Stimulated activated CD4-positive, alpha-beta T cell treated with anti-CD3 and anti-CD28 coated beads, TNF-alpha, amount 100 ng/mL, for 48 hours (primary cell): ENCODE measurements around the gene SRRM1.
"Not testable (repeated sequence)": the region's sequence is repeated elsewhere in the genome, so short reads cannot be mapped to it uniquely, and the experiment has no call there.

ENCODE experiments used
- DNase-seq, 3 donors: peaks; one replicate each; pipeline ENCODE4 v3.0.0-alpha.2; 2020; ENCODE audit warnings: low read depth in 3 of 3

The SRRM1 gene

GRCh38 chr1:24695202-24695974, 52.3 kb downstream of the SRRM1 start:
- DNase-seq = no peak

DNA sequence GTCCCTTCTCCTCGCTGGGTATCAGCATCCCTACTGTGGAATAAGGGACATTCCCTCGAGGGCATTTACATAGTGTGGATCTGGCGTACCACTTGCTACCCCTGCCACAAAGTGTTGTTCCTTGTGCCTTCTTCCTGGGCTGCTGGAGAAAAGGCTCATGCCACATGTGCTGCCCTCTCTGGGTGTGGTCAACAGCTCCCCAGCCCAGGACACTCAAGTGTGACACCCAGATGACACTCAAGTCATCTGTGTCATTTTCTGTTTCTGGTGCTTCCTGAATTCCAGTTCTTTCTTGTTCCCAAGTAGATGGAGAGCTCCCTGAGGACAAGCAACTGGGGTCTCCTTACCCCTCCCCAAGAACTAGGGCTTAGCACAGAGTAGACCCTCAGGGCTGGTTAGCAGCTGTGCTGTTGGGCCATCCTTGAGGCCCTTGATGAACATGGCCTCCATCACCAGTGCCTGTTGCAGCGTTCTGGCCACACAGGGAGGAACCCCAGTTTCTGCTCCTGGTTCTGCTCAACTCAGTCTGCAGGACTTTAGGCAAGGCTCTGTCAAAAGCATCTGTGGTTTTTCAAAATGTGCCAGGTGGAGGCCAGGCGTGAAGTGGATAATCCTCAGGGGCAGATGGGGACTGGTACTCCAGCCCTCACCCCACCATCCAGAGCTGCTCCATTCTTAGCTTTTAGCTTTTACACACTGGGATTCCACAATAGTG, 53.1 kb downstream of the SRRM1 start:
- no peak for DNase-seq

- no peak for DNase-seq
Observed at GRCh38 chr1:24696756-24697330, 53.7 kb downstream of the SRRM1 start.

DNA sequence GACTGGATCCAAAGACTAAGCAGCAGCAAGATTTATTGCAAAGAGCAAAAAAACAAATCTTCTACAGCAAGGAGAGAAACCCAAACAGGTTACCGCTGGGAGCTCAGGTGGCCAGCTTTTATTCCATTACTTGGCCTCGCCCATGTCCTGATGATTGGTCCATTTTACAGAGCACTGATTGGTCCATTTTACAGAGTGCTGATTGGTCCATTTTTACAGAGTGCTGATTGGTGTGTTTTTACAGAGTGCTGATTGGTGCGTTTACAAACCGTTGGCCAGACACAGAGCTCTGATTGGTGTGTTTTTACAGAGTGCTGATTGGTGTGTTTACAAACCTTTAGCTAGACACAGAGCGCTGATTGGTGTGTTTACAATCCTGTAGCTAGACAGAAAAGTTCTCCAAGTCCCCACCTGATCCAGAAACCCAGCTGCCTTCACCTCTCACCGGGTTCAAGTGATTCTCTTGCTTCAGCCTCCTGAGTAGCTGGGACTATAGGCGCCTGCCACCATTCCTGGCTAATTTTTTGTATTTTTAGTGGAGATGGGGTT, 54.4 kb downstream of the SRRM1 start:
- DNase-seq = not testable (repeated sequence)

DNA sequence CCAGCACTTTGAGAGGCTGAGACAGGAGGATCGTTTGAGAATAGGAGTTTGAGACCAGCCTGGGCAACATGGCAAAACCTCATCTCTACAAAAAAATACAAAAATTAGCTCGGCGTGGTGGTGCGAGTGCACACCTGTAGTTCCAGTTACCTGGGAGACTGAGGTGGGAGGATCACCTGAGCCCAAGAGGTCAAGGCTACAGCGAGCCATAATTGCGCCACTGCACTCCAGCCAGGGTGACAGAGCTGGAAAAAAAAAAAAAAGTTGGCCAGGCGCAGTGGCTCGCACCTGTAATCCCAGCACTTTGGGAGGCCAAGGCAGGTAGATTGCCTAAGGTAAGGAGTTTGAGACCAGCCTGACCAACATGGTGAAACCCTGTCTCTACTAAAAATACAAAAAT, 55.2 kb downstream of the SRRM1 start:
- DNase-seq = not testable (repeated sequence)

DNA sequence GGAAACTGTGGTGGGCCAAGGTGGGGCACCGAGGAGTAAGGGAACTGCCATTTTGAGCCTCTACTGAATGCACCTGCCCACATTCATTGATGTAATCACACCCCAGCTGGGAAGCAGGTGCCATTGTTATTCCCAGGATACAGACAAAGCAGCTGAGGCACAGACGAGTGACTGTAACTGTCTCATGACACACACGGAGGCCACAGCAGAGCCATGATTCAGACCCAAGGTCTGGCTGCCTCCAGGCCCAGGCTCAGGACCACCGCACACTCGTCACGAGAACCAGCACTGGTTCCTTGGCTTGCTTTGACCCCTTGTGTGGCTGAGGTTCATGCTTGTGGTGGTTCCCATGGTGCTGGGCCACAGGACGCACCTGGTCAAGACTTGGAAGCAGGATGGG, 56.5 kb downstream of the SRRM1 start:
- DNase-seq = no peak

- no peak for DNase-seq
Observed at GRCh38 chr1:24702511-24703293, 59.6 kb downstream of the SRRM1 start.

DNA sequence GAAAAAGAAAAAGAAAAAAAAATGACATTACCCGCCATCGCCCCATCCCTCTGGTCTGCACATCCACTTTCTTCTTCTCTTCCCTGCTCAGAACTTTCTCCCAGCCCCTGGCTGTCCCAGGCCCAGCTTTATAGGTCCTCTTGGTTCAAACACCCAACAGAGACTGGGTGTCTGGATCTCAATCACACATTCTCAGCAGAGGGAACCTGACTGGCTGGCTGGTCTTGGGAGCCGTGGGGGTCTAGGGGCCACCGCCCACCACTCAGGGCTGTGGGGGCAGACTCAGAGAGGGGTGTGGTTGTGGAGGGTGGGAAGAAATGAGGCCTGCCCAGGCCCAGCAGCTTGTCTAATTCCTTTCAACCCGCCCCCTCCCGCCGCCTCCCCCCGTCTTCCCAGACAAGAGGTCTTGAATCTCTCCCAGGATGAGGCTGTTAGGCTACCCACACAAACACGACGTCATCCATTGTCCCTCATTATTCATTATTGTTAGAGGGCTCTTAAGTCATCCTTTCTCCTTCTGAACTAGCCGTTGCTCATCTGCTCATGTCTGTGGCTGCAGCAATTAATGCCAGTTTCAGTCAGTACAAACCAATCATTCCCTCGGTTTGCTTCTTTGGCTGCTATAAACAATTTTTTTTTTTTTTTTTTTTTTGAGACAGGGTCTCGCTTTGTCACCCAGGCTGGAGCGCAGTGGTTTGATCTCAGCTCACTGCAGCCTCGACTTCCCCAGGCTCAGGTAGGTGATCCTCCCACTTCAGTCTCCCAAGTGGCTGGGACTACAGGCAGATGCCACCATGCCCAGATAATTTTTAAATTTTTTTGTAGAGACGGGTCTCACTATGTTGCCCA, 61.5 kb downstream of the SRRM1 start:
- no peak for DNase-seq

GRCh38 chr1:24705260-24706073, 62.4 kb downstream of the SRRM1 start:
- peak in 1 of 3 donors; percentile 7 for DNase-seq

DNA sequence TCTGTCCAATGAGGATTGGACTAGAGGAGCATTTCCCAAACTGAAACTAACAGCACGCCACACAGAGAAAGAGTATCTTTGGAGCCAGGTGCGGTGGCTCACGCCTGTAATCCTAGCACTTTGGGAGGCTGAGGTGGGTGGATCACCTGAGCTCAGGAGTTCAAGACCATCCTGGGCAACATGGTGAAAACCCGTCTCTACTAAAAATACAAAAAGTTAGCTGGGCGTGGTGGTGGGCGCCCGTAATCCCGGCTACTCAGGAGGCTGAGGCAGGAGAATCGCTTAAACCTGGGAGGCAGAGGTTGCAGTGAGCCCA, 62.9 kb downstream of the SRRM1 start:
- not testable (repeated sequence) for DNase-seq

- DNase-seq = no peak
Observed at GRCh38 chr1:24707687-24708086, 64.6 kb downstream of the SRRM1 start.

DNA sequence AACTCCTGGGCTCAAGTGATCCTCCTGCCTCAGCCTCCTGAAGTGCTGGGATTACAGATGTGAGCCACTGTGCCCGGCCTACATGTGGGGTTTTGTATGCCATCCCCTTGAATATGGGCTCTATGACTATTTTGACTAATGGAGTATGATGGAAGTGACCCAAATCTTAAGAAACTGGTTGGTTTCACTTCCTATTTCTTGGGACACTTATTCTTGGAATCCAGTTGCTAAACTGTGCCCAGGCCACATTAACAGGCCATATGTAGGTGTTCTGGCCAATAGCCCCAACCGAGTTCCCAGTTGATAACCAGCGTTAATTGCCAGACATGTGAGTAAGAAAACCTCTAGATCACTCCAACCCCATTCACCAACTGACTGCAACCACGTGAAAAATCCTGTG, 65.8 kb downstream of the SRRM1 start:
- no peak for DNase-seq

DNA sequence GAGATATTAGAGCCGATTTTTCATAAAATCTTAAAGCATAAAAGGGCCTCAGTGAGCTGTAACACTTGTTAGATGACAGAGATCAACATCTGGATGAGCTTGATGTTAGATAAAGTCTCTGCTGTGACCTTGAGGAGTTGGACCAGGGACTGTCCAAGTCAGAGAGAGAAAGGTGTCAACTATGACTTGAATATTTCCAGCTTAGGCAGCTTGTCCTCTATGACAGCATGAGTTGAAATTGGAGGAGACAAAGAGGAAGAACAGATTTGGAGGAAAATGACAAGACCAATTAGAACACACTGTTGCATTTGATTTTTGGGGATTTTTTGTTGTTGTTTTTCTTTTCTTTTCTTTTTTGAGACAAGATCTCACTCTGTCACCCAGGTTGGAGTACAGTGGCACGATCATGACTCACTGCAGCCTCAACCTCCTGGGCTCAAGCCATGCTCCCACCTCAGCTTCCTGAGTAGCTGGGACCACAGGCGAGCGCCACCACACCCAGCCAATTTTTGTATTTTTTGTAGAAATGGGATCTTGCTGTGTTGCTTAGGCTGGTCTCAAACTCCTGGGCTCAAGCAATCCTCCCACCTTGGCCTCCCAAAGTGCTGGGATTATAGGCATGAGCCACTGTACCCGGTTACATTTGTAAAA, 66.8 kb downstream of the SRRM1 start:
- no peak for DNase-seq

DNA sequence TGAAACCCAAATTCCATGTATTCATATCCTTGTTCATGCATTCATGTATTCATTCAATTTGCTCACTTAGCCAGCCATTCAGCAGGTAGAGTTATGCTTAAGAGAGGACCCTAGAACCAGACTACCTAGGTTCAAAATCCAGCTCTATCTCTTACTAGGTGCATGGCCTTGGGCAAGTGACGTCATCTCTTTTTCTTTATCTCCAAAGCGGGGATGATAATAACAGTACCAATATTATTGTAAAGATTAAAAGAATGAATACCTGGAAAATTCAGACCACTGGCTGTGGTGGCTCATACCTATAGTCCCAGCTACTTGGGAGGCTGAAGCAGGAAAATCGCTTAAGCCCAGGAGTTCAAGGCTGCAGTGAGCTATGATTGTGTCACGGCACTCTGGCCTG, 68.2 kb downstream of the SRRM1 start:
- no peak for DNase-seq

GRCh38 chr1:24713176-24713575, 70.1 kb downstream of the SRRM1 start:
- DNase-seq = no peak

- DNase-seq = no peak
Observed at GRCh38 chr1:24713736-24714135, 70.6 kb downstream of the SRRM1 start.

DNA sequence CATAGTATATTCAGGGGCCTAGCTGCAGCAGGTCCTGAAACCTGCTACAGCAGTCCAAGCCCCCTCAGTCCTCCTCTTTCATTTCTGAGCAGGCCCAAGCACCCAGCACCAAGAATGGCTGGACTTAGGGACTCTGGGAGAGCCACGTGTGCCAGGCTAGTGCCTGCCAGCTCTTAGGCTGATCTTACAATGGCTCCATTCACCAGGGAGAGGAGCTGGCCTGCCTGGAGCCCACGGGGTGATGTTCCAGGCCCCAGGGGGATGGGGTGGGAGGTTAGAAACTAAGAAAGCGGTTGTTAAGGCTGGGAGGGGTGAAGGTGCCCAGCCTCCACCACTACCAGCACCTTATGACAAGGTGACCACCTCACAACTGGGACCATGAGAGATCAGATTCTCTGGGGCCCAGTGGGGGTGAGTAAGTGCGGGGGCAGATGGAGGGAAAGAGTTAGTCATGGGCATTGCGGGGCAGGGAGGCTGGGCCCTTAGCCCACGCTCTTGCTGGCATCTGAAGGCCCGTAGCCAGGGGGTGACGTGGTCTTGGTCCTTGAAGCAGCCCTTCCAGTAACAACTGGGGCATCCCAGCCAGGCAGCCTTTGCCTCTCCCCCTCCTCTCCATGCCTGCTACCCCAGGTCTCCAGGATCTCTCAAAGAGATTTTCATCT, 71.9 kb downstream of the SRRM1 start:
- DNase-seq = peak in 1 of 3 donors; percentile 10

- no peak for DNase-seq
Observed at GRCh38 chr1:24715658-24716057, 72.6 kb downstream of the SRRM1 start.
